ENCODE results near the gene MTUS2.

GRCh38 chr13:29111446-29111845 is 291.3 kb downstream of the MTUS2 start:
- TF ChIP-seq CTCF (conservative IDR thresholded peaks at IDR 0.05; ENCODE audit: low read depth, low read length) (no peak), EZH2 (IDR thresholded peaks at IDR 0.05; ENCODE audit: borderline replicate concordance, low read depth, low read length, poor library complexity, severe bottlenecking) (no peak)
